Smooth muscle cell (in vitro differentiated cells): ENCODE results near the gene CDC73. TPM values are rescaled to one million over a fixed set of nuclear protein-coding genes. Genes with fewer than 3 reads are reported as not detected.

Experiments
- DNase-seq: peaks from one replicate; lab custom pipeline; 2025; ENCODE audit not compliant: unreplicated experiment; lab: John Stamatoyannopoulos, UW
- H2AFZ ChIP-seq: fragments of 200-600 bp; sonication (generic); 2 replicates; pipeline ENCODE4 v1.6.0; 2016; ENCODE audit warnings: antibody characterized with exemption, low read depth, mild to moderate bottlenecking
- H3F3A ChIP-seq: fragments of 200-600 bp; sonication (generic); 2 replicates; pipeline ENCODE4 v1.6.0; 2017; ENCODE audit warnings: antibody characterized with exemption, low read depth
- H3K27ac ChIP-seq: fragments of 200-600 bp; sonication (generic); 2 replicates; pipeline ENCODE4 v1.5.1; 2016; ENCODE audit warnings: low read depth, mild to moderate bottlenecking
- H3K27me3 ChIP-seq: fragments of 200-600 bp; sonication (generic); 2 replicates; pipeline ENCODE4 v1.6.1; 2016; ENCODE audit warnings: low read depth, mild to moderate bottlenecking
- H3K36me3 ChIP-seq: fragments of 200-600 bp; sonication (generic); 2 replicates; pipeline ENCODE4 v1.5.1; 2016; ENCODE audit warnings: low read depth
- H3K4me1 ChIP-seq: fragments of 200-600 bp; sonication (generic); 2 replicates; pipeline ENCODE4 v1.5.1; 2016; ENCODE audit warnings: low read depth
- H3K4me2 ChIP-seq: fragments of 200-600 bp; sonication (generic); 2 replicates; pipeline ENCODE4 v1.6.0; 2016; ENCODE audit warnings: mild to moderate bottlenecking
- H3K4me3 ChIP-seq: fragments of 200-600 bp; sonication (generic); 2 replicates; pipeline ENCODE4 v1.5.1; 2016; ENCODE audit warnings: mild to moderate bottlenecking
- H3K79me2 ChIP-seq: fragments of 200-600 bp; sonication (generic); 2 replicates; pipeline ENCODE4 v1.6.0; 2016; ENCODE audit warnings: low read depth, mild to moderate bottlenecking
- H3K9ac ChIP-seq: fragments of 200-600 bp; sonication (generic); 2 replicates; pipeline ENCODE4 v1.6.0; 2016; ENCODE audit warnings: low read depth
- H3K9me3 ChIP-seq: fragments of 200-600 bp; sonication (generic); replicated peaks from 2 replicates; pipeline ENCODE4 v1.5.1; 2016; ENCODE audit warnings: low read depth
- H4K20me1 ChIP-seq: fragments of 200-600 bp; sonication (generic); 2 replicates; pipeline ENCODE4 v1.6.0; 2016; ENCODE audit warnings: low read depth
- CTCF ChIP-seq: fragments of 200-600 bp; sonication (generic); IDR thresholded peaks from 2 replicates; pipeline ENCODE4 v1.5.1; 2017; ENCODE audit warnings: borderline replicate concordance, mild to moderate bottlenecking, antibody characterized with exemption; ENCODE audit not compliant: insufficient read depth, poor library complexity, severe bottlenecking
- WGBS: methylation state at CpG from one replicate; pipeline ENCODE4 v1.1.7; 2016; ENCODE audit warnings: low lambda C conversion rate; 5-methylcytosine and 5-hydroxymethylcytosine counted together
- polyA plus RNA-seq: library from polyadenylated mRNA; unstranded; fragments of >200 nt; fragmentation: Nextera tagmentation; extraction: Ambion mirVana; gene quantifications from 2 replicates; pipeline ENCODE4 v1.2.1, GENCODE V29; 2016
- total RNA-seq: library from RNA; depleted of rRNA; stranded (reverse); fragments of >200 nt; gene quantifications from 2 replicates; pipeline ENCODE4 v1.2.3, GENCODE V29; 2014

CDC73 gene
- total and polyA plus RNA-seq, 2 experiments from 2014 or later = 28.5 to 32.0 TPM

GRCh38 chr1:193123751-193124150 lies 1.9 kb downstream of the CDC73 start:
- Histone ChIP-seq H3K4me3 (peak overlapping the region; percentile 91), H3K9me3 (no peaks in the 10 kb centered on the region), H3K79me2 (peaks cover 64% of the 10 kb centered on the region), H3F3A (peaks cover 7% of the 10 kb centered on the region), H3K27me3 (no peaks in the 10 kb centered on the region), H3K27ac (peak overlapping the region; percentile 1), H2AFZ (no peak overlapping the region), H3K4me2 (peak overlapping the region; percentile 97), H4K20me1 (peaks cover 53% of the 10 kb centered on the region), H3K9ac (no peak overlapping the region), H3K4me1 (peaks cover 15% of the 10 kb centered on the region), H3K36me3 (no peaks in the 10 kb centered on the region)
- TF ChIP-seq CTCF = no peak
- DNase-seq = no peak

- Histone ChIP-seq H3K9ac (no peak overlapping the region), H3K36me3 (peaks cover 5% of the 10 kb centered on the region), H2AFZ (no peak overlapping the region), H3K27me3 (no peaks in the 10 kb centered on the region), H3K79me2 (peaks cover 80% of the 10 kb centered on the region), H3K9me3 (no peaks in the 10 kb centered on the region), H3K4me1 (peaks cover 15% of the 10 kb centered on the region), H3K4me2 (no peak overlapping the region), H3K4me3 (no peak overlapping the region), H3K27ac (no peak overlapping the region), H3F3A (peaks cover 7% of the 10 kb centered on the region), H4K20me1 (peaks cover 68% of the 10 kb centered on the region)
- 96% methylated on average over 6 of the region's 6 CpGs for WGBS
- TF ChIP-seq CTCF = no peak
- no peak for DNase-seq
Observed at GRCh38 chr1:193125369-193125768, 3.5 kb downstream of the CDC73 start.

- no peak for TF ChIP-seq CTCF
- H3F3A ChIP-seq = no peaks in the 10 kb centered on the region
- no peak overlapping the region for H3K4me3 ChIP-seq
- DNase-seq = no peak
- H4K20me1 ChIP-seq = peaks cover 56% of the 10 kb centered on the region
- no peaks in the 10 kb centered on the region for H3K9me3 ChIP-seq
- no peak overlapping the region for H3K27ac ChIP-seq
- H3K9ac ChIP-seq = no peak overlapping the region
- no peaks in the 10 kb centered on the region for H3K4me1 ChIP-seq
- no peak overlapping the region for H2AFZ ChIP-seq
- H3K4me2 ChIP-seq = no peak overlapping the region
- H3K27me3 ChIP-seq = no peaks in the 10 kb centered on the region
- H3K36me3 ChIP-seq = peaks cover 26% of the 10 kb centered on the region
- 97% methylated on average over 2 of the region's 2 CpGs for WGBS
- H3K79me2 ChIP-seq = peaks cover 77% of the 10 kb centered on the region
Observed at GRCh38 chr1:193131266-193131860, 9.5 kb downstream of the CDC73 start.

GRCh38 chr1:193140254-193140653 lies 18.4 kb downstream of the CDC73 start:
- 93% methylated on average over 7 of the region's 7 CpGs for WGBS
- no peak for TF ChIP-seq CTCF
- Histone ChIP-seq H3K27ac (no peak overlapping the region), H3K36me3 (peaks cover 13% of the 10 kb centered on the region), H3K4me3 (no peak overlapping the region), H3K79me2 (peaks cover 17% of the 10 kb centered on the region), H4K20me1 (peaks cover 51% of the 10 kb centered on the region), H3K9me3 (no peaks in the 10 kb centered on the region), H3K27me3 (no peaks in the 10 kb centered on the region), H3K9ac (no peak overlapping the region), H2AFZ (no peak overlapping the region), H3K4me2 (no peak overlapping the region), H3F3A (no peaks in the 10 kb centered on the region), H3K4me1 (no peaks in the 10 kb centered on the region)
- no peak for DNase-seq
